SK-N-MC (cell line): ENCODE measurements around the gene PFN3.

Source experiments
- EZH2 ChIP-seq: fragments of 200-600 bp; sonication (generic); IDR thresholded peaks from one replicate; pipeline ENCODE4 v1.6.1; 2017; ENCODE audit warnings: antibody characterized with exemption
- POLR2AphosphoS5 ChIP-seq: IDR thresholded peaks from 2 replicates; pipeline ENCODE4 v1.6.1; 2012; ENCODE audit warnings: mild to moderate bottlenecking, low read depth, low read length, borderline replicate concordance

GRCh38 chr5:177385720-177386119 lies 14.7 kb downstream of the PFN3 start:
- TF ChIP-seq POLR2AphosphoS5 = no peak
- no peak for TF ChIP-seq EZH2
